Measurements from ENCODE around the gene GNAT1. TPM values are rescaled to one million over a fixed set of nuclear protein-coding genes. Genes with fewer than 3 reads are reported as not detected.

GNAT1 gene
- polyA plus RNA-seq, 1 donor (not counting 4 experiments of a cell fraction or from before 2014, with no cell fraction given) = 0.12 TPM

DNA sequence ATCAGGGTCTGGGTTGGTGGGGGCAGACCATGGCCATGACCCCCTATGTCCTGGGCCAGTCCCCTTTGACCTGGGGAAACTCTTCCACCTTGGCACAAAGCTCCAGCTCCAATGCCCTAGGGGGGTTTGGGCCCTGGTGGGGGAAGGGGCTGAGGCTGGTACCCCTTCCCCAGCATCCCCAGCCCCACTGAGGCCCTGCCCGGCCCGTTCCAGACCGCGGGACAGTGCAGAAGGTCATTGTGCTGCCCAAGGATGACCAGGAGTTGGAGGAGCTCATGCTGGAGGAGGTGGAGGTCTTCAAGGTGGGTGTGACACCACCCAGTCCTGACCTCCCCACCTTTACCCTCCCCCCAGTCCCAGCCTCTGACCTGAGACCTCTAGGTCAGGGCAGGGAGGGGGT is 6.2 kb upstream of the GNAT1 start:
- Histone ChIP-seq H3K4me1 (ENCODE audit: control insufficient read depth, extremely low read depth, insufficient read depth, low read length) (no peaks in the 10 kb centered on the region), H3K27ac (ENCODE audit: control insufficient read depth, insufficient read depth, low read length) (no peak overlapping the region), H3K4me3 (ENCODE audit: control insufficient read depth in 2 of 3, extremely low read depth in 1 of 3, insufficient read depth in 2 of 3, low read depth in 1 of 3, low read length in 3 of 3) (no peak overlapping the region), H3K4me2 (ENCODE audit: control insufficient read depth, extremely low read depth, insufficient read depth, low read depth, low read length) (no peak overlapping the region), H3K27me3 (ENCODE audit: control insufficient read depth, extremely low read depth, insufficient read depth, low read length) (no peaks in the 10 kb centered on the region), H2AFZ (ENCODE audit: control insufficient read depth, low read length) (no peak overlapping the region), H3K9me3 (ENCODE audit: control insufficient read depth, low read depth, low read length) (no peaks in the 10 kb centered on the region), H4K20me1 (ENCODE audit: control insufficient read depth, extremely low read depth, insufficient read depth, low read length) (peaks cover 11% of the 10 kb centered on the region), H3K9me1 (ENCODE audit: control insufficient read depth, extremely low read depth, insufficient read depth, low read length) (no peaks in the 10 kb centered on the region), H3K36me3 (ENCODE audit: control insufficient read depth in 2 of 2, extremely low read depth in 1 of 2, insufficient read depth in 2 of 2, low read length in 2 of 2) (peaks cover 53 to 57% of the 10 kb centered on the region in 2 experiments), H3K9ac (ENCODE audit: control insufficient read depth, extremely low read depth, insufficient read depth, low read length) (no peak overlapping the region), H3K79me2 (ENCODE audit: control insufficient read depth, insufficient read depth, low read length) (no peaks in the 10 kb centered on the region)
- dilution Hi-C loops (cut with MboI; ENCODE audit: extremely low pct_ligation_motif_present, low sequenced_read_pairs) = no loop called here
- TF ChIP-seq, protein P1, sequence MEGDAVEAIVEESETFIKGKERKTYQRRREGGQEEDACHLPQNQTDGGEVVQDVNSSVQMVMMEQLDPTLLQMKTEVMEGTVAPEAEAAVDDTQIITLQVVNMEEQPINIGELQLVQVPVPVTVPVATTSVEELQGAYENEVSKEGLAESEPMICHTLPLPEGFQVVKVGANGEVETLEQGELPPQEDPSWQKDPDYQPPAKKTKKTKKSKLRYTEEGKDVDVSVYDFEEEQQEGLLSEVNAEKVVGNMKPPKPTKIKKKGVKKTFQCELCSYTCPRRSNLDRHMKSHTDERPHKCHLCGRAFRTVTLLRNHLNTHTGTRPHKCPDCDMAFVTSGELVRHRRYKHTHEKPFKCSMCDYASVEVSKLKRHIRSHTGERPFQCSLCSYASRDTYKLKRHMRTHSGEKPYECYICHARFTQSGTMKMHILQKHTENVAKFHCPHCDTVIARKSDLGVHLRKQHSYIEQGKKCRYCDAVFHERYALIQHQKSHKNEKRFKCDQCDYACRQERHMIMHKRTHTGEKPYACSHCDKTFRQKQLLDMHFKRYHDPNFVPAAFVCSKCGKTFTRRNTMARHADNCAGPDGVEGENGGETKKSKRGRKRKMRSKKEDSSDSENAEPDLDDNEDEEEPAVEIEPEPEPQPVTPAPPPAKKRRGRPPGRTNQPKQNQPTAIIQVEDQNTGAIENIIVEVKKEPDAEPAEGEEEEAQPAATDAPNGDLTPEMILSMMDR (optimal IDR thresholded peaks at IDR 0.05 in 1 of 3, IDR thresholded peaks at IDR 0.05 in 1 of 3, conservative IDR thresholded peaks at IDR 0.05 in 1 of 3; ENCODE audit: extremely low read depth in 1 of 3, insufficient read depth in 2 of 3, low read length in 3 of 3) = no peak
- no peak for TF ChIP-seq EZH2 (IDR thresholded peaks at IDR 0.05; ENCODE audit: low read length)
- no peak for FAIRE-seq
- no peak for DNase-seq (ENCODE audit: low read depth, low spot score)

- Histone ChIP-seq H2AFZ (ENCODE audit: control insufficient read depth, low read length) (no peak overlapping the region), H3K36me3 (ENCODE audit: control insufficient read depth in 2 of 2, extremely low read depth in 1 of 2, insufficient read depth in 2 of 2, low read length in 2 of 2) (peaks cover 51 to 55% of the 10 kb centered on the region in 2 experiments), H3K9ac (ENCODE audit: control insufficient read depth, extremely low read depth, insufficient read depth, low read length) (no peak overlapping the region), H3K9me3 (ENCODE audit: control insufficient read depth, low read depth, low read length) (no peaks in the 10 kb centered on the region), H3K79me2 (ENCODE audit: control insufficient read depth, insufficient read depth, low read length) (no peaks in the 10 kb centered on the region), H4K20me1 (ENCODE audit: control insufficient read depth, extremely low read depth, insufficient read depth, low read length) (peaks cover 11% of the 10 kb centered on the region), H3K9me1 (ENCODE audit: control insufficient read depth, extremely low read depth, insufficient read depth, low read length) (no peaks in the 10 kb centered on the region), H3K4me2 (ENCODE audit: control insufficient read depth, extremely low read depth, insufficient read depth, low read depth, low read length) (no peak overlapping the region), H3K4me1 (ENCODE audit: control insufficient read depth, extremely low read depth, insufficient read depth, low read length) (no peaks in the 10 kb centered on the region), H3K4me3 (ENCODE audit: control insufficient read depth in 2 of 3, extremely low read depth in 1 of 3, insufficient read depth in 2 of 3, low read depth in 1 of 3, low read length in 3 of 3) (no peak overlapping the region), H3K27ac (ENCODE audit: control insufficient read depth, insufficient read depth, low read length) (no peak overlapping the region), H3K27me3 (ENCODE audit: control insufficient read depth, extremely low read depth, insufficient read depth, low read length) (no peaks in the 10 kb centered on the region)
- dilution Hi-C loops (cut with MboI; ENCODE audit: extremely low pct_ligation_motif_present, low sequenced_read_pairs) = no loop called here
- no peak for FAIRE-seq
- DNase-seq (ENCODE audit: low read depth, low spot score) = no peak
- TF ChIP-seq, protein P1 (optimal IDR thresholded peaks at IDR 0.05 in 1 of 3, IDR thresholded peaks at IDR 0.05 in 1 of 3, conservative IDR thresholded peaks at IDR 0.05 in 1 of 3; ENCODE audit: extremely low read depth in 1 of 3, insufficient read depth in 2 of 3, low read length in 3 of 3) = no peak
- TF ChIP-seq EZH2 (IDR thresholded peaks at IDR 0.05; ENCODE audit: low read length) = no peak
Measured at GRCh38 chr3:50186096-50186495, 5.3 kb upstream of the GNAT1 start.
